Activated naive CD4-positive, alpha-beta T cell treated with Interleukin-2 at 50 U/mL for 16 hours (primary cell): ENCODE measurements around the gene RPL9.
"Not testable (repeated sequence)": the region's sequence is repeated elsewhere in the genome, so short reads cannot be mapped to it uniquely, and the experiment has no call there.

Source experiments
- DNase-seq: peaks from one replicate; pipeline ENCODE4 v3.0.0-alpha.2; 2020

The RPL9 gene

GRCh38 chr4:39422247-39422646, 36.5 kb downstream of the RPL9 start:
- no peak for DNase-seq

- DNase-seq: no peak
Measured at GRCh38 chr4:39415678-39416283, 42.9 kb downstream of the RPL9 start.

GRCh38 chr4:39411561-39411960, 47.2 kb downstream of the RPL9 start:
- not testable (repeated sequence) for DNase-seq

GRCh38 chr4:39410415-39410814, 48.3 kb downstream of the RPL9 start:
- DNase-seq: no peak

GRCh38 chr4:39407584-39407885, 51.2 kb downstream of the RPL9 start:
- DNase-seq: no peak

- no peak for DNase-seq
Measured at GRCh38 chr4:39406763-39407583, 51.7 kb downstream of the RPL9 start, which contains the start of gene KLB. Gene KLB (plus strand): TSS chr4:39406930. CDS start chr4:39406950, 20 bp downstream.
